Neural cell (in vitro differentiated cells): ENCODE data around the gene TIMM44. TPM values are rescaled to one million over a fixed set of nuclear protein-coding genes. Genes with fewer than 3 reads are reported as not detected.

Experiments
- H2AFZ ChIP-seq: fragments of 200-600, 300-800 bp; sonication (generic), shearing (Covaris generic); 2 replicates; pipeline ENCODE4 v1.6.0; 2014; ENCODE audit warnings: low read depth, mild to moderate bottlenecking, antibody characterized with exemption, low read length, moderate library complexity
- H3F3A ChIP-seq: fragments of 200-600 bp; shearing (Covaris generic); 2 replicates; pipeline ENCODE4 v1.6.1; 2016; ENCODE audit warnings: mild to moderate bottlenecking, moderate library complexity, mixed read lengths, antibody characterized with exemption, low read length; ENCODE audit not compliant: insufficient read depth, poor library complexity, severe bottlenecking
- H3K27ac ChIP-seq: fragments of 200-600, 300-800 bp; sonication (generic), shearing (Covaris generic); 2 replicates; pipeline ENCODE4 v1.5.1; 2014; ENCODE audit warnings: mild to moderate bottlenecking, low read length, moderate library complexity
- H3K27me3 ChIP-seq: fragments of 300-800, 200-600 bp; sonication (generic), shearing (Covaris generic); 2 replicates; pipeline ENCODE4 v1.6.0; 2014; ENCODE audit warnings: mild to moderate bottlenecking, low read depth, low read length, moderate library complexity; ENCODE audit not compliant: insufficient read depth
- H3K36me3 ChIP-seq: fragments of 300-800, 200-600 bp; sonication (generic), shearing (Covaris generic); 2 replicates; pipeline ENCODE4 v1.5.1; 2014; ENCODE audit warnings: mild to moderate bottlenecking, antibody characterized with exemption, low read length, moderate library complexity; ENCODE audit not compliant: insufficient read depth
- H3K4me2 ChIP-seq: fragments of 300-800, 200-600 bp; sonication (generic), shearing (Covaris generic); 2 replicates; pipeline ENCODE4 v1.6.0; 2014; ENCODE audit warnings: mild to moderate bottlenecking, low read length
- H3K4me3 ChIP-seq: fragments of 300-800, 200-600 bp; sonication (generic), shearing (Covaris generic); 2 replicates; pipeline ENCODE4 v1.5.1; 2014; ENCODE audit warnings: mild to moderate bottlenecking, low read length, moderate library complexity
- H3K79me2 ChIP-seq: fragments of 200-600 bp; shearing (Covaris generic); replicated peaks from 2 replicates; pipeline ENCODE4 v1.6.0; 2014; ENCODE audit warnings: mild to moderate bottlenecking, low read length, moderate library complexity; ENCODE audit not compliant: insufficient read depth
- H3K9ac ChIP-seq: fragments of 300-800, 200-600 bp; sonication (generic), shearing (Covaris generic); 2 replicates; pipeline ENCODE4 v1.6.1; 2016; ENCODE audit warnings: mild to moderate bottlenecking, low read length, mixed read lengths
- H3K9me2 ChIP-seq: fragments of 200-600 bp; shearing (Covaris generic); 2 replicates; pipeline ENCODE4 v1.6.1; 2016; ENCODE audit warnings: mild to moderate bottlenecking, low read length, mixed read lengths; ENCODE audit not compliant: insufficient read depth
- H3K9me3 ChIP-seq: fragments of 200-600, 300-800 bp; sonication (generic), shearing (Covaris generic); 2 replicates; pipeline ENCODE4 v1.6.1; 2016; ENCODE audit warnings: mild to moderate bottlenecking, mixed run types, low read length, moderate library complexity, mixed read lengths
- H4K20me1 ChIP-seq: fragments of 200-600 bp; shearing (Covaris generic); 2 replicates; pipeline ENCODE4 v1.6.1; 2016; ENCODE audit warnings: mild to moderate bottlenecking, mixed run types; ENCODE audit not compliant: insufficient read depth
- CTCF ChIP-seq: fragments of 450-650 bp; IDR thresholded peaks from 2 replicates; pipeline ENCODE4 v1.5.1; 2014; ENCODE audit warnings: antibody characterized with exemption, mild to moderate bottlenecking, moderate library complexity; ENCODE audit not compliant: poor library complexity, severe bottlenecking
- EP300 ChIP-seq: fragments of 450-650 bp; conservative IDR thresholded peaks from 2 replicates; pipeline ENCODE4 v1.6.1; 2014; ENCODE audit warnings: antibody characterized with exemption, mild to moderate bottlenecking, moderate library complexity; ENCODE audit not compliant: poor library complexity, severe bottlenecking
- EZH2 ChIP-seq: fragments of 200-600, 300-800 bp; shearing (Covaris generic), sonication (generic); IDR thresholded peaks from 2 replicates; pipeline ENCODE4 v1.6.1; 2014; ENCODE audit warnings: antibody characterized with exemption, low read length, borderline replicate concordance, mild to moderate bottlenecking; ENCODE audit not compliant: insufficient read depth, poor library complexity, severe bottlenecking
- MXI1 ChIP-seq: fragments of 450-650 bp; conservative IDR thresholded peaks from 2 replicates; pipeline ENCODE4 v1.6.1; 2014; ENCODE audit warnings: antibody characterized with exemption, mild to moderate bottlenecking; ENCODE audit not compliant: poor library complexity, severe bottlenecking
- POLR2AphosphoS5 ChIP-seq: IDR thresholded peaks from 2 replicates; pipeline ENCODE4 v1.6.1; 2012
- RAD21 ChIP-seq: fragments of 450-650 bp; conservative IDR thresholded peaks from 2 replicates; pipeline ENCODE4 v1.6.1; 2014; ENCODE audit warnings: antibody characterized with exemption, mild to moderate bottlenecking, moderate library complexity
- REST ChIP-seq: IDR thresholded peaks from 2 replicates; pipeline ENCODE4 v1.6.1; 2012; ENCODE audit warnings: borderline replicate concordance
- SMC3 ChIP-seq: fragments of 450-650 bp; conservative IDR thresholded peaks from 2 replicates; pipeline ENCODE4 v1.6.1; 2014; ENCODE audit warnings: antibody characterized with exemption, mild to moderate bottlenecking, moderate library complexity; ENCODE audit not compliant: poor library complexity
- TAF1 ChIP-seq: IDR thresholded peaks from 2 replicates; pipeline ENCODE4 v1.6.1; 2012; ENCODE audit warnings: low read depth
- polyA plus RNA-seq: library from polyadenylated mRNA; depleted of rRNA; stranded (reverse); fragments of >200 nt; gene quantifications from 2 replicates; pipeline ENCODE4 v1.2.3, GENCODE V29; 2014

The TIMM44 gene
- polyA plus RNA-seq, 1 donor from 2014 or later = 48.3 TPM

GRCh38 chr19:7899751-7900378 lies 43.6 kb downstream of the TIMM44 start:
- Histone ChIP-seq H2AFZ (no peak overlapping the region), H3K27me3 (no peaks in the 10 kb centered on the region), H3K9me3 (no peaks in the 10 kb centered on the region), H4K20me1 (no peaks in the 10 kb centered on the region), H3K4me2 (no peak overlapping the region), H3K9me2 (no peaks in the 10 kb centered on the region), H3F3A (no peaks in the 10 kb centered on the region), H3K79me2 (peaks cover 8% of the 10 kb centered on the region), H3K9ac (no peak overlapping the region), H3K36me3 (no peaks in the 10 kb centered on the region), H3K27ac (no peak overlapping the region), H3K4me3 (no peak overlapping the region)
- no peak for TF ChIP-seq SMC3

GRCh38 chr19:7898967-7899366 lies 44.5 kb downstream of the TIMM44 start:
- Histone ChIP-seq H3K79me2 (no peaks in the 10 kb centered on the region), H3K4me3 (no peak overlapping the region), H4K20me1 (no peaks in the 10 kb centered on the region), H2AFZ (no peak overlapping the region), H3K9me2 (no peaks in the 10 kb centered on the region), H3K9me3 (no peaks in the 10 kb centered on the region), H3K27me3 (no peaks in the 10 kb centered on the region), H3K9ac (no peak overlapping the region), H3K4me2 (no peak overlapping the region), H3K27ac (no peak overlapping the region), H3F3A (no peaks in the 10 kb centered on the region), H3K36me3 (no peaks in the 10 kb centered on the region)
- TF ChIP-seq CTCF (no peak), TAF1 (no peak), POLR2AphosphoS5 (no peak), RAD21 (no peak), SMC3 (no peak), EP300 (no peak), MXI1 (no peak), EZH2 (no peak), REST (no peak)

- Histone ChIP-seq H3K9me2 (no peaks in the 10 kb centered on the region), H3F3A (no peaks in the 10 kb centered on the region), H3K36me3 (no peaks in the 10 kb centered on the region), H3K9ac (no peak overlapping the region), H2AFZ (no peak overlapping the region), H3K79me2 (no peaks in the 10 kb centered on the region), H3K27ac (no peak overlapping the region), H3K27me3 (no peaks in the 10 kb centered on the region), H3K4me3 (no peak overlapping the region), H3K4me2 (no peak overlapping the region), H4K20me1 (no peaks in the 10 kb centered on the region), H3K9me3 (no peaks in the 10 kb centered on the region)
- TF ChIP-seq POLR2AphosphoS5 (no peak), TAF1 (no peak), EP300 (no peak), RAD21 (no peak), MXI1 (no peak), EZH2 (no peak), REST (no peak), CTCF (no peak), SMC3 (no peak)
These were observed 46.2 kb downstream of the TIMM44 start for GRCh38 chr19:7897292-7897691.
